Measurements from ENCODE around the gene IQCK.

The IQCK gene

GRCh38 chr16:19717314-19717713, 757 bp upstream of the IQCK start:
- no peak for DNase-seq (ENCODE audit: low read depth, low spot score)

GRCh38 chr16:19718624-19718965, 524 bp downstream of the IQCK start:
- DNase-seq (ENCODE audit: low read depth, low spot score), result no peak

- DNase-seq (ENCODE audit: low read depth, low spot score), result no peak
Observed at GRCh38 chr16:19722269-19722952, 4.3 kb downstream of the IQCK start.

- DNase-seq (ENCODE audit: low read depth, low spot score), result no peak
Observed at GRCh38 chr16:19722981-19723380, 4.9 kb downstream of the IQCK start.

GRCh38 chr16:19728636-19728965, 10.5 kb downstream of the IQCK start:
- no peak for DNase-seq (ENCODE audit: low read depth, low spot score)

- DNase-seq (ENCODE audit: low read depth, low spot score), result no peak
Observed at GRCh38 chr16:19733551-19733950, 15.5 kb downstream of the IQCK start.

GRCh38 chr16:19735074-19735867, 17.2 kb downstream of the IQCK start:
- no peak for DNase-seq (ENCODE audit: low read depth, low spot score)

- no peak for DNase-seq (ENCODE audit: low read depth, low spot score)
Observed at GRCh38 chr16:19737306-19738038, 19.4 kb downstream of the IQCK start.

- no peak for DNase-seq (ENCODE audit: low read depth, low spot score)
Observed at GRCh38 chr16:19741354-19741753, 23.3 kb downstream of the IQCK start.

GRCh38 chr16:19743816-19744159, 25.7 kb downstream of the IQCK start:
- no peak for DNase-seq (ENCODE audit: low read depth, low spot score)

- no peak for DNase-seq (ENCODE audit: low read depth, low spot score)
Observed at GRCh38 chr16:19744670-19745069, 26.6 kb downstream of the IQCK start.

- no peak for DNase-seq (ENCODE audit: low read depth, low spot score)
Observed at GRCh38 chr16:19745286-19746010, 27.4 kb downstream of the IQCK start.

GRCh38 chr16:19746561-19746960, 28.5 kb downstream of the IQCK start:
- DNase-seq (ENCODE audit: low read depth, low spot score), result no peak

GRCh38 chr16:19748389-19749168, 30.5 kb downstream of the IQCK start:
- no peak for DNase-seq (ENCODE audit: low read depth, low spot score)

GRCh38 chr16:19749571-19750080, 31.6 kb downstream of the IQCK start:
- DNase-seq (ENCODE audit: low read depth, low spot score), result no peak

GRCh38 chr16:19751478-19752385, 33.7 kb downstream of the IQCK start:
- no peak for DNase-seq (ENCODE audit: low read depth, low spot score)

- no peak for DNase-seq (ENCODE audit: low read depth, low spot score)
Observed at GRCh38 chr16:19753815-19754643, 36.0 kb downstream of the IQCK start.

- no peak for DNase-seq (ENCODE audit: low read depth, low spot score)
Observed at GRCh38 chr16:19754644-19755036, 36.6 kb downstream of the IQCK start.

- no peak for DNase-seq (ENCODE audit: low read depth, low spot score)
Observed at GRCh38 chr16:19755268-19755667, 37.2 kb downstream of the IQCK start.

All from iPS DF 19.7 (cell line).